Ishikawa (cell line): ENCODE measurements around the gene TYMP.

Source experiments
- CREB1 ChIP-seq: IDR thresholded peaks from 2 replicates; pipeline ENCODE4 v1.6.1; 2012; ENCODE audit warnings: low read depth
- EGR1 ChIP-seq: IDR thresholded peaks from 2 replicates; pipeline ENCODE4 v1.6.1; 2012
- EP300 ChIP-seq: IDR thresholded peaks from 2 replicates; pipeline ENCODE4 v1.6.1; 2012; ENCODE audit warnings: borderline replicate concordance
- MAX ChIP-seq: IDR thresholded peaks from 2 replicates; pipeline ENCODE4 v1.6.1; 2012
- NFIC ChIP-seq: IDR thresholded peaks from 2 replicates; pipeline ENCODE4 v1.6.1; 2012
- REST ChIP-seq: IDR thresholded peaks from 2 replicates; pipeline ENCODE4 v1.6.1; 2012; ENCODE audit warnings: low read depth, mild to moderate bottlenecking
- TAF1 ChIP-seq: IDR thresholded peaks from 2 replicates; pipeline ENCODE4 v1.6.1; 2012; ENCODE audit warnings: low read depth, mild to moderate bottlenecking
- TCF12 ChIP-seq: IDR thresholded peaks from 2 replicates; pipeline ENCODE4 v1.6.1; 2012; ENCODE audit warnings: low read depth
- YY1 ChIP-seq: IDR thresholded peaks from 2 replicates; pipeline ENCODE4 v1.6.1; 2012; ENCODE audit warnings: low read depth
- ZBTB7A ChIP-seq: IDR thresholded peaks from 2 replicates; pipeline ENCODE4 v1.6.1; 2012; ENCODE audit warnings: low read depth

- TF ChIP-seq NFIC (no peak), EP300 (no peak), MAX (no peak), CREB1 (no peak), TAF1 (no peak), YY1 (no peak), EGR1 (no peak), REST (no peak), ZBTB7A (no peak), TCF12 (no peak)
Measured at GRCh38 chr22:50504369-50505211, 25.2 kb downstream of the TYMP start.
